ENCODE data around the gene KLHL18.
"Not testable (repeated sequence)": the region's sequence is repeated elsewhere in the genome, so short reads cannot be mapped to it uniquely, and the experiment has no call there.

KLHL18 gene

GRCh38 chr3:47362701-47363100, 80.0 kb downstream of the KLHL18 start:
- no peak for DNase-seq (ENCODE audit: low spot score)

- no peak for DNase-seq (ENCODE audit: low spot score)
These were observed 82.7 kb downstream of the KLHL18 start for GRCh38 chr3:47365213-47366153.

- no peak for DNase-seq (ENCODE audit: low spot score)
These were observed 84.1 kb downstream of the KLHL18 start for GRCh38 chr3:47366833-47367232.

DNA sequence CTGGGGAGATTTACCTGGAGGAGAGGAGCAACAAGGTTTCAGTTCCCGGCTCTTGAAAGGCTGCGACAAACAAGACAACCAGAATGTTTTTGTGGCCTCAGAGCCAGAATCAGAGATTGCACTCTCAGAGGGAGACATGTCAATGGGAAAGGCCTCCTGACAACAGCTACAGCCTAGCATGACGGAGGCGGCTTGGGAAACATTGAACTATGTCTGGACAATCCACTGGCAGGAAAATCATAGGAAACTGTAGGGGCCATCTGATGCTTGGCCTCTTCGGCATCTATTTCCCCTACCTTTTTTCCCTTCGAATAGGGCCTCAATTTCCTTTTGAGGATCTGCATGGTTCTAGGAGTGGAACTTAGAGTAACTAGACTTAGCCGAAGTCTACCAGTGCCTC, 84.9 kb downstream of the KLHL18 start:
- no peak for DNase-seq (ENCODE audit: low spot score)

DNA sequence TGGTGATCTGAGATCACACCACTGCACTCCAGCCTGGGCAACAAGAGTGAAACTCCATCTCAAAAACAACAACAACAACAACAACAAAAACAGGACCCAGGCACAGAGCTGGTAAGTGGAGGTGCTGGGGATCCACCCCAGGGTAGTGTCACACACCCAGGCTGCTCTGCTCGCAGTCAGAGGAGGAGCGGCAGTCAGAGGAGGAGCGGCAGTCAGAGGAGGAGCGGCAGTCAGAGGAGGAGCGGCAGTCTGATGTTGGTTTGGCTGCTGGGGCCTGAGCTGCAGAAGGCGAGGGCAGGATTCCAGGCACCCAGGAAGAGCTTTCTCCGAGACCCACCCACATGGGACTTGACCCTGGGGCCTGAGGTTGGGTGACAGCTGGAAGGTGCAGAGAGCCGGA, 87.3 kb downstream of the KLHL18 start:
- DNase-seq (ENCODE audit: low spot score): not testable (repeated sequence)

DNA sequence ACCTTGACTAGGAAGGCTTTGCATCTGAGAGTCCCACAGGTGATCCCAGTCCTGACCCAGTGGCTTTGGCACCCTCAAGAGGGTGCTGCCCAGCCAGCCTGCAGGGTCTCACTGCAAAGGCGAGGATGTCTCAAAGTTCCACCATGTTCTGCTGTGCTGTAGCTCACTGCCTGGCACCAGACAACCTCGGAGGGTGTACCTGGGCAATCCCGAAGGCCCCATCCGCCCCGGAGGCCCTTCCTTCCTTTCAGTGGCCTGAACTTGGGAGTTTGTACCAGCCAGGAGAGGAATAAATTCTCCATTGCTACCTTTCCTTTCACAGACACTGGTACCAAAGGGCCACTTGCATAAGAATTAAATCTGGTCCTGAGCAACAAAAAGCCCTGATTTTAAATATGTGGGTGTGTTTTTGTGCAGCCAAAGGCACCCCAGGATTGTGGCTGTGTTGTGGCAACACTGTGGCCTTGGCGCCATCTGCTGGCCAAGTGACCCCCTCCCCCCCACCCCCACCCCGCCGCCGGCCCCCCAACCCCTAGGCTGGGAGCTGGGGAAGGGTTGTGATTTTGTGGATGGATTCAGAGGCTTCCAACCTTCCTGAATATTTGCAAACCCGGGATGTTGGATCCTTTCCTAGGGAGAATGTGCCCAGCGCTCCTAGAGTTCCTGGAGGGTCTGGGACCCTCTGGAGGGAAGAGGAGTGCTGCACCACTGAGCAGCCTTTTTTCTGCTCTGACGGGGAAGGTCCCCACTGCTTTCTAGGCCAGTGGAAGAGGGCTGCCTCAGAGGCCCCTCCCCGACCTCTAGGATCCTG, 88.3 kb downstream of the KLHL18 start:
- no peak for DNase-seq (ENCODE audit: low spot score)

- DNase-seq (ENCODE audit: low spot score): no peak
These were observed 91.8 kb downstream of the KLHL18 start for GRCh38 chr3:47374587-47374986.

GRCh38 chr3:47376393-47376792, 93.6 kb downstream of the KLHL18 start:
- no peak for DNase-seq (ENCODE audit: low spot score)

- no peak for DNase-seq (ENCODE audit: low spot score)
These were observed 94.4 kb downstream of the KLHL18 start for GRCh38 chr3:47377186-47377585.

GRCh38 chr3:47378869-47379268, 96.1 kb downstream of the KLHL18 start:
- DNase-seq (ENCODE audit: low spot score): no peak

DNA sequence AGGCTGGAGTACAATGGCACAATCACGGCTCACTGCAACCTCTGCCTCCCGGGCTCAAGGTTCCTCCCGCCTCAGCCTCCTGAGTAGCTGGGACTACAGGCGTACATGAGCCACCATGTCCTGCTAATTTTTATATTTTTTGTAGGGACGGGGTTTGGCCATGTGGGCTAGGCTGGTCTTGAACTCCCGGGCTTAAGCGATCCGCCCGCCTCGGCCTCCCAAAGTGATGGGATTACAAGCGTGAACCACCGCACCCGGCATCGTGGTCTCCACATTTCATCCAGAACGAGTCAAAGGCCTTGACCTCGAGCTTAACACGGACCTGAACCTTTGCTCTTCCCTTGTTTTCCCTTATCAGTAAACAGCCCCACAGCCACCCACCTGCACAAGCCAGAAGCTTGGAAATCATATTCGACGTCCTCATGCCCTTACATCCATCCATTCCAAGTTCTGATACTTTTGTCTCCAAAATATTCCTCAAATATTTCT, 96.7 kb downstream of the KLHL18 start:
- DNase-seq (ENCODE audit: low spot score): no peak

DNA sequence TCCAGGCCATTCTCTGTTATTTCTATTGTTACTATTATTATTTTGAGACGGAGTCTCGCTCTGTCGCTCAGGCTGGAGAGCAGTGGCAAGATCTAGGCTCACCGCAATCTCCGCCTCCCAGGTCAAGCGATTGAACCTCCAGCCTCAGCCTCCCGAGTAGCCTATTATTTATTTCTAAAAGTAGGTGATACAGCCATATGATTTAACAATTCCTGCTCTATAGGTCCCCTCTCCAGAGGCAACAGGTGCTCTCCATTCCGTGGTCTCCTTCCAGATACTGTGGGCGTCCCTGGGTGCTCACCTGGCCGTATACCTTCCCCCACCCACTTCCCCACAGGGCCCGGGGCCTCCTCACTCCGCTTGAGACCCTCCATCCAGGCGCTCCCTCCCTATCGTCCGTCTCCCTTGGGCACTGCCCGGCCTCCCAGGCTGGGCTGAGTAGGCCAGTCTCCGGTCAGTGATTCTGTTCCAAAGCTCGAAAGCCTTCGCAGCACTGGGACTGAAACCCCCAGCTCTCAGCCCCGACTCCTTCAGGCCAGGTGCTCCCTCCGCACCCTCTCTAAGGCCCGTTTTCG, 97.4 kb downstream of the KLHL18 start:
- DNase-seq (ENCODE audit: low spot score): no peak

DNA sequence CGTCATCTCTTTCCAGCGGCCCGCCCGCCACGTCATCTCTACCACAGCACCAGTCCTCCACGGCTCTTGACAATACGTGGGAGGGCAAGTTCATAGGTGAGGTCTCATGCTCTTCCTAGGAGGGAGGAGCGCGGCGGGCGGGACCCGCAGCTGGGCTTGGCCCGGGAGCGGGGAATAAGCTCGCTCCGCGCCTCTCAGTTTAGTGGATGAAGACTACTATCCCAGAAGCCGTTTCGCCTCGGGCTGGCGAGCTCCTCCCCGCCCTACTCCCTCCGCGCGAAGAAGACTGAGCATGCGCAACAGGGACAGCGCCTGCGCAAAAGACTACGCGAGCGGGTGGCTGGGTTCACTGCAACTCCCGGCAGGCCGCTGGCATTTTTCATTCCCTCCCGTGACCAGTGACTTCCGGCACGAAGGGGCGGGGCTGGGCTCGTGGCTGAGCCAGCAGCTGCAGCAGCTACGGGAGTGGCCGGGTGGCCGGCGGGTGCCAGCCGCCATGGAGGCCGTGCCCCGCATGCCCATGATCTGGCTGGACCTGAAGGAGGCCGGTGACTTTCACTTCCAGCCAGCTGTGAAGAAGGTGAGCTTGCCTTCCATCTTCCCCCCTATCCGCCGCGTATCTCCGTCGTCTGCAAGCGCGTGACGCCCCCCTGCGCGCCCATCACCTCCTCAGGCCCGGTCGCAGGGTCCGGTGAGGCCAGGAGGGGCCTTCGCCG, 98.0 kb downstream of the KLHL18 start, which contains the start of gene PTPN23:
PTPN23 (plus strand) TSS at position 421 of the 716 bp plus-strand sequence; CDS start at position 497, 76 bp downstream.
- DNase-seq (ENCODE audit: low spot score): peak; percentile 99

DNA sequence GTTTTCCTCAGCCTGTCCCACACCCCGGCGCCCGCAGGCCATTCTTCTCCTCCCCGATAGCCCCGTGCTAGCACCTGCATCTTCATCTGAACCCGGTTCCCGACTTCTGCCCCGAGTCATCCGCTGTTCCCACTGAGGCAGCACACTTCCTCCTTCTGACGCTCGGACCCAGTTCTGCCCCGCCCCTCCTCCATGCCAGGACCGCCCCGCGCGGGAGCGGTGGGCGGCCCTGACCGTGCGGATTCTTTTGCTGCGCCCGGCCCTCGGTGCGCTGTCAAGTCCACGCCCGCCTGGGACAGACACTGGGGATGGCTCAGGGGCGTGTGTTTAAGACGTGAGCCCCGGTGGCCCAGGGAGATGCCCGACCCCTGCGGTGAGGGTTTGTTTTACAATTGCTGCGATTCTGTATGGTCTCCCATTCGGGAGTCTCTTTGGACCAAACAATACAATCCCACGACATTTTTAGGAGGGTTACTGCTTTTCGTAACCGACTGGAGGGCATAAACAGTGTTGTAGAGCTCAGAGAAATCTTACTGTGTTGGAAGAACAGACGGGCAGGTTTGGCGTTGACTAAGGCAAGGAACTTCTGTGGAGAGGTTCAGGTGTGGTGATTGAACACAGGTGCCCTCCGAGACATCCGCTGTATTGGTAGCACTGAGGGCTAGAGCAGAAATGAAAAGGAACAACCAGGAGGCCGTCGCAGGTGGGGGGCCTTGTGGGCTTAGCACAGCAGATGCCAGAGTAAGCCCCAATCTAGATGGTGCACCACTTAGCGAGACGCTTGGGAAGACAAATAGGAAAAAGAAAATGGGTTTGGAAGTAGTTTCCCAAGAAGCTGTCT, 98.8 kb downstream of the KLHL18 start:
- peak; percentile 93 for DNase-seq (ENCODE audit: low spot score)

DNA sequence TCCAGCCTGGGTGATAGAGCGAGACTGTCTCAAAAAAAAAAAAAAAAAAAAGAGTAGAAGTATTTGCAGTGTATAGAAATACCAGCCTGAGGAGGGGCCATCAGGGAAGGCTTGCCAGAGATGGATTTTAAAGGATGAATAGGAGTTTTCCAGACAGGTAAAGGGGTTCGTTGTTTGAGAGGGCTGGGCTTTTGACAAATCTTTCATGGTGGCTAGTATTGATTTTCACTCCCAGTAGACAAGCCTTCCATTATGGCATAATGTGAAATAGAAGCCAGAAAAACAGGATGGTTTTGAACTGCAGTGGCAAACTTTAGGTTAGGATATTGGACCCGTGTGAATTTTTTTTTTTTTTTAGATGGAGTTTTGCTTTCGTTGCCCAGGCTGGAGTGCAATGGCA, 101.7 kb downstream of the KLHL18 start:
- DNase-seq (ENCODE audit: low spot score): no peak

GRCh38 chr3:47385007-47385406, 102.3 kb downstream of the KLHL18 start:
- DNase-seq (ENCODE audit: low spot score): no peak

DNA sequence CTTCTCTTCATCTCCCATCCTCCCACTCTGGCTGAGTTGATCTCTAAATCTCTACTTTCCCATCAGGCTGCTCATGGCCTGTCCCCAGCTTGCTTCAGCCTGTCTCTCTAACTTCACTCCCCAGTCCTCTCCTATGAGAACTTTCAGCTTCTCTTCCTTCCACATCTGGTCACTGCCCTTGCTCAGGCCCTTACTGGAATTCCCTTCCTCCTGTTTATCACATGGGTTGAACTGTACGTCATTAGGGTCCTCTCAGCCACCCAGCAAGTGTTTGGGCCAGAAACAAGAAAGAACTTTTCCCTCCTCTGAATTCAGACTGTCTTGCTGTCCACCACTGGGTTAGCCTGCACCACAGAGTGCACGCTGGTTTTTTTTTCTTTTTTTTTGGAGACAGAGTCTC, 103.1 kb downstream of the KLHL18 start:
- DNase-seq (ENCODE audit: low spot score): no peak

DNA sequence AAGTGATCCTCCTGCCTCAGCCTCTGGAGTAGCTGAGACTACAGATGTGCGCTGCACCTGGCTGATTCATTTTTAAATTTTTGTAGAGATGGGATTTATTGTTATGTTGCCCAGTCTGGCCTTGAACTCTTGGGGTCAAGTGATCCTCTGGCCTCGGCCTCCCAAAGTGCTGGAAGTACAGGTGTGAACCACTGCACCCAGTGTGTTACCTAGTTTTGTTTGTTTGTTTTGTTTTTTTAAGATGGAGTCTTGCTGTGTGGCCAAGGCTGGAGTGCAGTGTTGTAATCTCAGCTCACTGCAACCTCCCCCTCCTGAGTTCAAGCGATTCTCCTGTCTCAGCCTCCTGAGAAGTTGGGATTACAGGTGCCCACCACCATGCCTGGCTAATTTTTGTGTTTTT, 110.2 kb downstream of the KLHL18 start:
- DNase-seq (ENCODE audit: low spot score): no peak

DNA sequence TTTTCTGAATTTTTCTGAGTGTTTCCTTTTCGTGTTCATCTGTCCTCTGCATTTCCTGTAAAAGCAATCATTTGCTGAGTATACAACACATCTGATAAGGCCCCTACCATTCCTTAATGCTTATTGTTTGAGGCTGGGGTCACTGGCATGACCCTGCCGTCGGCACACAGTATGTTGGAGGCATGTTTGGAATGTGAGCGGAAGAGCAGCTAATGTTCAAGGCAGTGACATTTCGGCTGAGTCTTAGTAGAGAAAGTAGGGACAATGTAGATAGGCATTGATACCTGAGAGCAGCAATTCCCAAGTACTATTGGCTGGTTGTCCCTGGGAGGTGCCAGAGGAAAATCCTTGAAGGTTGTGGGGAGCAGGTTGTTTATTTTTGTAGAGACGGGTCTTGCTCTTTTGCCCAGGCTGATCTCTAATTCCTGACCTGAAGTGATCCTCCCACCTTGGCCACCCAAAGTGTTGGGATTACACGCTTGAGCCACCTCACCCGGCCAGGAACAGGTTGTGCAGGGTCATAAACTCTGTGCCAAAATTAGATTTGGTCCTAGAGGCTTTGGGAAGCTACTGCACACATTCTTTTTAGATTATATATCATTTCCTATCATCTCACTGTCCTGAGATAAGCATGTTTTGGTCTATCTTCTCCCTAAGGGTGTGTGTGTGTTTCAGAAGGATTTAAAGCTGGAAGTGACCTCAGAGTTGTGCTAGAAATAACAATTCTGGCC, 111.6 kb downstream of the KLHL18 start:
- no peak for DNase-seq (ENCODE audit: low spot score)

- no peak for DNase-seq (ENCODE audit: low spot score)
These were observed 112.1 kb downstream of the KLHL18 start for GRCh38 chr3:47394881-47395280.

Measured in left forelimb (tissue), 1 donor.